Lung (tissue), 12 donors: ENCODE data around the gene SYMPK. TPM values are rescaled to one million over a fixed set of nuclear protein-coding genes. Genes with fewer than 3 reads are reported as not detected.

Source experiments
- ATAC-seq: fragments of 200-7000 bp; cut with Tn5 transposase; one replicate; pipeline ENCODE4 v1.9.1; 2020; ENCODE audit warnings: moderate number of reproducible peaks; ENCODE audit not compliant: insufficient read depth, low FRiP score
- DNase-seq, 3 donors: peaks; one replicate each; pipeline ENCODE4 v3.0.0-alpha.2; 2013 to 2017
- H3K27ac ChIP-seq, 2 donors: one replicate each; pipeline ENCODE4 v1.5.1; 2013; ENCODE audit warnings: mild to moderate bottlenecking in 2 of 2, moderate library complexity in 2 of 2, control low read depth in 1 of 2, inconsistent platforms in 1 of 2, low read depth in 1 of 2, low read length in 1 of 2
- H3K27me3 ChIP-seq, 3 donors: one replicate each; pipeline ENCODE4 v1.5.1; 2013; ENCODE audit warnings: low read length in 2 of 3; ENCODE audit not compliant: control insufficient read depth in 3 of 3, insufficient read depth in 3 of 3
- H3K36me3 ChIP-seq, 4 donors: one replicate each; pipeline ENCODE4 v1.5.1; 2013; ENCODE audit warnings: low read length in 4 of 4, mild to moderate bottlenecking in 1 of 4, moderate library complexity in 1 of 4; ENCODE audit not compliant: control insufficient read depth in 4 of 4, insufficient read depth in 4 of 4
- H3K4me1 ChIP-seq, 5 donors: one replicate each; pipeline ENCODE4 v1.5.1; 2013; ENCODE audit warnings: low read length in 5 of 5, mild to moderate bottlenecking in 2 of 5, moderate library complexity in 1 of 5; ENCODE audit not compliant: control insufficient read depth in 5 of 5, insufficient read depth in 5 of 5
- H3K4me3 ChIP-seq: one replicate; pipeline ENCODE4 v1.5.1; 2013; ENCODE audit warnings: mild to moderate bottlenecking, control low read depth, moderate library complexity
- H3K9ac ChIP-seq, 2 donors: one replicate each; pipeline ENCODE4 v1.5.1; 2013; ENCODE audit warnings: low read length in 2 of 2, control low read depth in 1 of 2; ENCODE audit not compliant: insufficient read depth in 1 of 2
- H3K9me3 ChIP-seq, 4 donors: one replicate each; pipeline ENCODE4 v1.5.1; 2013; ENCODE audit warnings: low read length in 3 of 4, mild to moderate bottlenecking in 1 of 4, moderate library complexity in 1 of 4; ENCODE audit not compliant: control insufficient read depth in 4 of 4, insufficient read depth in 3 of 4
- CTCF ChIP-seq: IDR thresholded peaks from 2 replicates; pipeline ENCODE4 v1.5.1; 2012; ENCODE audit warnings: mild to moderate bottlenecking; ENCODE audit errors: control extremely low read depth, extremely low read depth
- WGBS, 2 donors: extraction: QIAGEN DNeasy Blood & Tissue Kit; methylation state at CpG; one replicate each; pipeline ENCODE4 v1.1.7; 2013; 5-methylcytosine and 5-hydroxymethylcytosine counted together
- polyA plus RNA-seq, 2 donors: library from polyadenylated mRNA; stranded (reverse); fragments of 200-250 nt; gene quantifications; one replicate each; pipeline ENCODE4 v1.2.1, GENCODE V29; 2013
- total RNA-seq, 2 donors: library from RNA; depleted of rRNA in 1 of 2; stranded (reverse); fragments of >200 nt in 1 of 2; gene quantifications; one replicate each; pipeline ENCODE4 v1.2.1, GENCODE V29; 2014 to 2021
- donor health status: control.
- donor health status: control.
- donor health status: Bipolar disorder and iron deficiency.
- donor health status: healthy.
- donor health status: DM: yes; HTN: yes; CAD: no.

SYMPK gene
- total and polyA plus RNA-seq, 4 donors: 40.3 to 125 (median 64.8) TPM

- no peak for ATAC-seq
These were observed 38.2 kb downstream of the SYMPK start for GRCh38 chr19:45824531-45825262.

GRCh38 chr19:45824041-45824471 lies 38.9 kb downstream of the SYMPK start:
- peaks cover 22 to 89% (median 32%) of the 10 kb centered on the region in 4 donors for H3K36me3 ChIP-seq

More at GRCh38 chr19:45824531-45825262, 38.2 kb downstream of the SYMPK start:
- H3K4me1 ChIP-seq: no peaks in the 10 kb centered on the region
- no peaks in the 10 kb centered on the region for H3K9me3 ChIP-seq
- H3K9ac ChIP-seq: no peak overlapping the region
- no peak overlapping the region for H3K4me3 ChIP-seq
- WGBS, 2 donors: 88 to 90% methylated on average over 26 of the region's 26 CpGs
- no peak overlapping the region for H3K27ac ChIP-seq
- DNase-seq: no peak
- H3K36me3 ChIP-seq: peaks cover 26 to 87% (median 35%) of the 10 kb centered on the region in 4 donors
- H3K27me3 ChIP-seq: no peaks in the 10 kb centered on the region
- TF ChIP-seq CTCF: no peak

GRCh38 chr19:45823182-45823581 lies 39.8 kb downstream of the SYMPK start:
- DNase-seq (no peak), ATAC-seq (no peak)
- H3K9me3 ChIP-seq: no peaks in the 10 kb centered on the region
- no peak overlapping the region for H3K9ac ChIP-seq
- no peak overlapping the region for H3K27ac ChIP-seq
- H3K4me3 ChIP-seq: no peak overlapping the region
- H3K27me3 ChIP-seq: no peaks in the 10 kb centered on the region
- WGBS, 2 donors: 97% methylated on average over 12 of the region's 12 CpGs
- no peaks in the 10 kb centered on the region for H3K4me1 ChIP-seq
- peaks cover 18 to 84% (median 27%) of the 10 kb centered on the region in 4 donors for H3K36me3 ChIP-seq
- TF ChIP-seq CTCF: no peak

More at GRCh38 chr19:45824041-45824471, 38.9 kb downstream of the SYMPK start:
- H3K4me1 ChIP-seq: no peaks in the 10 kb centered on the region
- WGBS, 2 donors: 61 to 81% methylated on average over 12 of the region's 12 CpGs
- no peaks in the 10 kb centered on the region for H3K9me3 ChIP-seq
- no peak overlapping the region for H3K9ac ChIP-seq
- H3K27ac ChIP-seq: no peak overlapping the region
- H3K27me3 ChIP-seq: no peaks in the 10 kb centered on the region
- H3K4me3 ChIP-seq: no peak overlapping the region
- no peak for DNase-seq
- TF ChIP-seq CTCF: no peak
- ATAC-seq: no peak
